ENCODE results near the gene C5orf15. TPM values are rescaled to one million over a fixed set of nuclear protein-coding genes. Genes with fewer than 3 reads are reported as not detected.

The C5orf15 gene
- polyA plus RNA-seq, 1 donor from 2014 or later: 72.3 TPM

DNA sequence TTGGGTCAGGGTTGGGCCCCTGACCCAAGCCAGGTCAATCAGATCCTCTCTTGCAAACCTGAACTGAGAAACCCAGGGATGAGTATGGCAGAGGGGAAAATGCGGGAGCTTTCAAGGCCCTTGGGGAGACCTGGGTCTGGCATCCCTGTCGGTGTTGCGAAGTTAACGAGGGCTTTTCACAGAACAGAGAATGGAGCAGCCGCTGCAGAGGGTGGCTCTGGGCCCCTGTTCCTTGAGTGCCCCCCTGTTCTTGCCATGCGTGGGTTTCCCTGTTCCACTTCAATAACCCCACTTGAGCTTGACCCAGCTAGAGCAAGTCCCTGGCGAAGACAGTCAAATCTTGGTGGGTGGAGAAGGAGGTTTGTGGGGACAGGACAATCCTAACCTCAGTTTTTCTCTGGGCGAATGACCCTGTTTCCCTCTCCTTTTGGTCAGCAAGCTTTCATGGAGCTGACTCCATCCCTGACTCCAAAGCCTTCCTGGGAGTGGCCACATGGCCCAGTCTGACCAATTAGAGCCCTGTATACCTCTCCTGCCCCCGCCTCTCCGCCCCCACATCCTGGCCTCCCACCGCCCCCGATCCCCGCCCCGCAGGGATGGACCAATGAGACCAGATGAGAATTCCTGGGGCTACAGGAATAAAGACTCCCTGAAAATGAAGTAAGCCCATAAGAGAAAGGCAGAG lies 39.3 kb upstream of the C5orf15 start:
- Histone ChIP-seq H4K20me1 (ENCODE audit: insufficient read depth) (peaks cover 4% of the 10 kb centered on the region), H3K9ac (ENCODE audit: low read length) (no peak overlapping the region), H3K9me3 (ENCODE audit: low read length) (no peaks in the 10 kb centered on the region), H3K4me2 (ENCODE audit: low read length) (no peak overlapping the region), H3K27me3 (ENCODE audit: insufficient read depth, low read depth, low read length) (no peaks in the 10 kb centered on the region), H3K27ac (ENCODE audit: low read length) (no peak overlapping the region), H3K79me2 (replicated peaks; ENCODE audit: insufficient read depth, low read length) (peaks cover 12% of the 10 kb centered on the region), H3K9me2 (ENCODE audit: insufficient read depth, low read length) (no peaks in the 10 kb centered on the region), H3K4me3 (ENCODE audit: low read length) (no peak overlapping the region), H2AFZ (ENCODE audit: low read depth, low read length) (no peak overlapping the region), H3K36me3 (ENCODE audit: insufficient read depth, low read length) (no peaks in the 10 kb centered on the region), H3F3A (ENCODE audit: insufficient read depth, low read length, poor library complexity, severe bottlenecking) (peaks cover 4% of the 10 kb centered on the region)
- TF ChIP-seq EZH2 (IDR thresholded peaks at IDR 0.05; ENCODE audit: borderline replicate concordance, insufficient read depth, low read length, poor library complexity, severe bottlenecking): no peak
- TF ChIP-seq SMC3 (conservative IDR thresholded peaks at IDR 0.05; ENCODE audit: poor library complexity): no peak
- TF ChIP-seq, protein P1, sequence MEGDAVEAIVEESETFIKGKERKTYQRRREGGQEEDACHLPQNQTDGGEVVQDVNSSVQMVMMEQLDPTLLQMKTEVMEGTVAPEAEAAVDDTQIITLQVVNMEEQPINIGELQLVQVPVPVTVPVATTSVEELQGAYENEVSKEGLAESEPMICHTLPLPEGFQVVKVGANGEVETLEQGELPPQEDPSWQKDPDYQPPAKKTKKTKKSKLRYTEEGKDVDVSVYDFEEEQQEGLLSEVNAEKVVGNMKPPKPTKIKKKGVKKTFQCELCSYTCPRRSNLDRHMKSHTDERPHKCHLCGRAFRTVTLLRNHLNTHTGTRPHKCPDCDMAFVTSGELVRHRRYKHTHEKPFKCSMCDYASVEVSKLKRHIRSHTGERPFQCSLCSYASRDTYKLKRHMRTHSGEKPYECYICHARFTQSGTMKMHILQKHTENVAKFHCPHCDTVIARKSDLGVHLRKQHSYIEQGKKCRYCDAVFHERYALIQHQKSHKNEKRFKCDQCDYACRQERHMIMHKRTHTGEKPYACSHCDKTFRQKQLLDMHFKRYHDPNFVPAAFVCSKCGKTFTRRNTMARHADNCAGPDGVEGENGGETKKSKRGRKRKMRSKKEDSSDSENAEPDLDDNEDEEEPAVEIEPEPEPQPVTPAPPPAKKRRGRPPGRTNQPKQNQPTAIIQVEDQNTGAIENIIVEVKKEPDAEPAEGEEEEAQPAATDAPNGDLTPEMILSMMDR (IDR thresholded peaks at IDR 0.05; ENCODE audit: poor library complexity, severe bottlenecking): no peak
- TF ChIP-seq RAD21 (conservative IDR thresholded peaks at IDR 0.05): no peak
- TF ChIP-seq, protein P2, sequence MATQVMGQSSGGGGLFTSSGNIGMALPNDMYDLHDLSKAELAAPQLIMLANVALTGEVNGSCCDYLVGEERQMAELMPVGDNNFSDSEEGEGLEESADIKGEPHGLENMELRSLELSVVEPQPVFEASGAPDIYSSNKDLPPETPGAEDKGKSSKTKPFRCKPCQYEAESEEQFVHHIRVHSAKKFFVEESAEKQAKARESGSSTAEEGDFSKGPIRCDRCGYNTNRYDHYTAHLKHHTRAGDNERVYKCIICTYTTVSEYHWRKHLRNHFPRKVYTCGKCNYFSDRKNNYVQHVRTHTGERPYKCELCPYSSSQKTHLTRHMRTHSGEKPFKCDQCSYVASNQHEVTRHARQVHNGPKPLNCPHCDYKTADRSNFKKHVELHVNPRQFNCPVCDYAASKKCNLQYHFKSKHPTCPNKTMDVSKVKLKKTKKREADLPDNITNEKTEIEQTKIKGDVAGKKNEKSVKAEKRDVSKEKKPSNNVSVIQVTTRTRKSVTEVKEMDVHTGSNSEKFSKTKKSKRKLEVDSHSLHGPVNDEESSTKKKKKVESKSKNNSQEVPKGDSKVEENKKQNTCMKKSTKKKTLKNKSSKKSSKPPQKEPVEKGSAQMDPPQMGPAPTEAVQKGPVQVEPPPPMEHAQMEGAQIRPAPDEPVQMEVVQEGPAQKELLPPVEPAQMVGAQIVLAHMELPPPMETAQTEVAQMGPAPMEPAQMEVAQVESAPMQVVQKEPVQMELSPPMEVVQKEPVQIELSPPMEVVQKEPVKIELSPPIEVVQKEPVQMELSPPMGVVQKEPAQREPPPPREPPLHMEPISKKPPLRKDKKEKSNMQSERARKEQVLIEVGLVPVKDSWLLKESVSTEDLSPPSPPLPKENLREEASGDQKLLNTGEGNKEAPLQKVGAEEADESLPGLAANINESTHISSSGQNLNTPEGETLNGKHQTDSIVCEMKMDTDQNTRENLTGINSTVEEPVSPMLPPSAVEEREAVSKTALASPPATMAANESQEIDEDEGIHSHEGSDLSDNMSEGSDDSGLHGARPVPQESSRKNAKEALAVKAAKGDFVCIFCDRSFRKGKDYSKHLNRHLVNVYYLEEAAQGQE (IDR thresholded peaks at IDR 0.05; ENCODE audit: borderline replicate concordance): no peak
- TF ChIP-seq EP300 (conservative IDR thresholded peaks at IDR 0.05; ENCODE audit: poor library complexity, severe bottlenecking): no peak
- TF ChIP-seq TAF1 (IDR thresholded peaks at IDR 0.05; ENCODE audit: low read depth): no peak
- no peak for TF ChIP-seq POLR2AphosphoS5 (IDR thresholded peaks at IDR 0.05)
- TF ChIP-seq MXI1 (conservative IDR thresholded peaks at IDR 0.05; ENCODE audit: poor library complexity, severe bottlenecking): no peak

DNA sequence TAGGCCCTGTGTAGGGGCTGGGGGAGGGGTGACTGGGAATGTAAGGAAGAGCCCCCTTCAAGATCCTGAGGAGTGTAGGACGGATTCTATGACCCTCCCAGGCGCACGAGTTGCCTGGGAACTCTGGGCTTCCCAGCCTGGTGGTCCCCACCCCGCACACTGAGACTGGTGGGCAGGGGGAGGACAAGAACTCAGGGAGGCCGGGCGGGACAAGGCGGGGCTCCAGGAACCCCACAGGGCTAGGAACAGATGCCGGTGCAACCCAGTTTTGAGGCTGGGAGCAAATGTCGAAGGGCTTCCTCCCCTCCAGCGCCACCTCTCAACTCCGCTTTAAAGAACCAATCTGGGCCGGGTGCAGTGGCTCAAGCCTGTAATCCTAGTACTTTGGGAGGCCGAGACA lies 37.7 kb upstream of the C5orf15 start:
- Histone ChIP-seq H3K4me3 (ENCODE audit: low read length) (peak overlapping the region; percentile 95), H4K20me1 (ENCODE audit: insufficient read depth) (peaks cover 4% of the 10 kb centered on the region), H3K79me2 (replicated peaks; ENCODE audit: insufficient read depth, low read length) (peaks cover 27% of the 10 kb centered on the region), H3K36me3 (ENCODE audit: insufficient read depth, low read length) (no peaks in the 10 kb centered on the region), H3K27ac (ENCODE audit: low read length) (peak overlapping the region; percentile 95), H3K27me3 (ENCODE audit: insufficient read depth, low read depth, low read length) (no peaks in the 10 kb centered on the region), H3F3A (ENCODE audit: insufficient read depth, low read length, poor library complexity, severe bottlenecking) (peaks cover 4% of the 10 kb centered on the region), H3K9me2 (ENCODE audit: insufficient read depth, low read length) (no peaks in the 10 kb centered on the region), H2AFZ (ENCODE audit: low read depth, low read length) (no peak overlapping the region), H3K4me2 (ENCODE audit: low read length) (no peak overlapping the region), H3K9me3 (ENCODE audit: low read length) (no peaks in the 10 kb centered on the region), H3K9ac (ENCODE audit: low read length) (peak overlapping the region; percentile 94)
- no peak for TF ChIP-seq MXI1 (conservative IDR thresholded peaks at IDR 0.05; ENCODE audit: poor library complexity, severe bottlenecking)
- no peak for TF ChIP-seq EP300 (conservative IDR thresholded peaks at IDR 0.05; ENCODE audit: poor library complexity, severe bottlenecking)
- TF ChIP-seq POLR2AphosphoS5 (IDR thresholded peaks at IDR 0.05): no peak
- TF ChIP-seq TAF1 (IDR thresholded peaks at IDR 0.05; ENCODE audit: low read depth): no peak
- TF ChIP-seq, protein P2 (IDR thresholded peaks at IDR 0.05; ENCODE audit: borderline replicate concordance): no peak
- TF ChIP-seq EZH2 (IDR thresholded peaks at IDR 0.05; ENCODE audit: borderline replicate concordance, insufficient read depth, low read length, poor library complexity, severe bottlenecking): no peak
- no peak for TF ChIP-seq RAD21 (conservative IDR thresholded peaks at IDR 0.05)
- no peak for TF ChIP-seq SMC3 (conservative IDR thresholded peaks at IDR 0.05; ENCODE audit: poor library complexity)
- TF ChIP-seq, protein P1 (IDR thresholded peaks at IDR 0.05; ENCODE audit: poor library complexity, severe bottlenecking): no peak
